HUES6 (cell line): ENCODE data around the gene MRPS6.

Experiments
- H3K27ac ChIP-seq: 2 replicates; pipeline ENCODE4 v1.7.0; 2013; ENCODE audit warnings: low read depth, mild to moderate bottlenecking, low read length, inconsistent platforms
- H3K27me3 ChIP-seq: 2 replicates; pipeline ENCODE4 v1.6.1; 2013; ENCODE audit warnings: low read length; ENCODE audit not compliant: control insufficient read depth, insufficient read depth
- H3K36me3 ChIP-seq: 2 replicates; pipeline ENCODE4 v1.6.1; 2013; ENCODE audit warnings: low read length; ENCODE audit not compliant: control insufficient read depth, insufficient read depth
- H3K4me1 ChIP-seq: 2 replicates; pipeline ENCODE4 v1.6.1; 2013; ENCODE audit warnings: low read length; ENCODE audit not compliant: control insufficient read depth, insufficient read depth
- H3K4me3 ChIP-seq: 2 replicates; pipeline ENCODE4 v1.5.1; 2013; ENCODE audit warnings: low read depth, low read length
- H3K9ac ChIP-seq: one replicate; pipeline ENCODE4 v1.6.1; 2013; ENCODE audit warnings: mild to moderate bottlenecking, low read length
- H3K9me3 ChIP-seq: 2 replicates; pipeline ENCODE4 v1.6.1; 2013; ENCODE audit warnings: low read depth, low read length; ENCODE audit not compliant: control insufficient read depth, insufficient read depth

Gene MRPS6

GRCh38 chr21:34180826-34181359, 107.5 kb downstream of the MRPS6 start:
- no peaks in the 10 kb centered on the region for H3K36me3 ChIP-seq
- H3K27ac ChIP-seq: no peak overlapping the region
- peaks cover 15% of the 10 kb centered on the region; the same call in 1 of the 2 replicates for H3K27me3 ChIP-seq
- H3K4me1 ChIP-seq: peaks cover 32% of the 10 kb centered on the region
- no peak overlapping the region for H3K9ac ChIP-seq
- H3K4me3 ChIP-seq: no peak overlapping the region
- peaks cover 5% of the 10 kb centered on the region; the same call in 1 of the 2 replicates for H3K9me3 ChIP-seq

GRCh38 chr21:34181431-34182039, 108.2 kb downstream of the MRPS6 start:
- H3K9ac ChIP-seq: no peak overlapping the region

GRCh38 chr21:34182436-34182835, 109.1 kb downstream of the MRPS6 start:
- no peak overlapping the region for H3K27ac ChIP-seq
- no peak overlapping the region for H3K9ac ChIP-seq
- no peaks in the 10 kb centered on the region for H3K9me3 ChIP-seq
- no peak overlapping the region for H3K4me3 ChIP-seq
- H3K4me1 ChIP-seq: peaks cover 32% of the 10 kb centered on the region
- no peaks in the 10 kb centered on the region for H3K36me3 ChIP-seq
- H3K27me3 ChIP-seq: peaks cover 14% of the 10 kb centered on the region; the same call in 1 of the 2 replicates

More at GRCh38 chr21:34181431-34182039, 108.2 kb downstream of the MRPS6 start:
- no peak overlapping the region for H3K27ac ChIP-seq
- no peaks in the 10 kb centered on the region for H3K36me3 ChIP-seq
- peaks cover 32% of the 10 kb centered on the region for H3K4me1 ChIP-seq
- H3K4me3 ChIP-seq: no peak overlapping the region
- no peaks in the 10 kb centered on the region for H3K9me3 ChIP-seq
- peaks cover 15% of the 10 kb centered on the region; the same call in 1 of the 2 replicates for H3K27me3 ChIP-seq

- peaks cover 4% of the 10 kb centered on the region; the same call in 1 of the 2 replicates for H3K27me3 ChIP-seq
- H3K4me3 ChIP-seq: no peak overlapping the region
- peaks cover 28% of the 10 kb centered on the region for H3K4me1 ChIP-seq
- H3K27ac ChIP-seq: no peak overlapping the region
- no peaks in the 10 kb centered on the region for H3K36me3 ChIP-seq
- H3K9ac ChIP-seq: no peak overlapping the region
- H3K9me3 ChIP-seq: no peaks in the 10 kb centered on the region
These were observed 110.1 kb downstream of the MRPS6 start for GRCh38 chr21:34183331-34183928.

- Histone ChIP-seq H3K4me3 (no peak overlapping the region), H3K27me3 (no peaks in the 10 kb centered on the region), H3K36me3 (no peaks in the 10 kb centered on the region), H3K9ac (no peak overlapping the region), H3K4me1 (peaks cover 21% of the 10 kb centered on the region), H3K9me3 (no peaks in the 10 kb centered on the region), H3K27ac (no peak overlapping the region)
These were observed 110.9 kb downstream of the MRPS6 start for GRCh38 chr21:34184232-34184631.

GRCh38 chr21:34185026-34185750, 111.8 kb downstream of the MRPS6 start:
- Histone ChIP-seq H3K27ac (no peak overlapping the region), H3K4me3 (no peak overlapping the region), H3K27me3 (no peaks in the 10 kb centered on the region), H3K4me1 (peaks cover 15% of the 10 kb centered on the region), H3K9me3 (no peaks in the 10 kb centered on the region), H3K36me3 (no peaks in the 10 kb centered on the region), H3K9ac (no peak overlapping the region)

- no peaks in the 10 kb centered on the region for H3K9me3 ChIP-seq
- peaks cover 16% of the 10 kb centered on the region for H3K4me1 ChIP-seq
- H3K4me3 ChIP-seq: no peak overlapping the region
- no peak overlapping the region for H3K9ac ChIP-seq
- no peaks in the 10 kb centered on the region for H3K27me3 ChIP-seq
- H3K27ac ChIP-seq: no peak overlapping the region
- no peaks in the 10 kb centered on the region for H3K36me3 ChIP-seq
These were observed 112.8 kb downstream of the MRPS6 start for GRCh38 chr21:34186109-34186719.

GRCh38 chr21:34187935-34188334, 114.6 kb downstream of the MRPS6 start:
- Histone ChIP-seq H3K9ac (no peak overlapping the region), H3K27ac (no peak overlapping the region), H3K9me3 (no peaks in the 10 kb centered on the region), H3K27me3 (no peaks in the 10 kb centered on the region), H3K4me3 (no peak overlapping the region), H3K36me3 (no peaks in the 10 kb centered on the region), H3K4me1 (peaks cover 11% of the 10 kb centered on the region)

- Histone ChIP-seq H3K4me3 (no peak overlapping the region), H3K9ac (no peak overlapping the region), H3K36me3 (no peaks in the 10 kb centered on the region), H3K27me3 (no peaks in the 10 kb centered on the region), H3K27ac (no peak overlapping the region), H3K4me1 (peaks cover 17% of the 10 kb centered on the region), H3K9me3 (peaks cover 6% of the 10 kb centered on the region; the same call in 1 of the 2 replicates)
These were observed 116.1 kb downstream of the MRPS6 start for GRCh38 chr21:34189506-34189905.

- Histone ChIP-seq H3K36me3 (no peaks in the 10 kb centered on the region), H3K4me1 (peaks cover 24% of the 10 kb centered on the region), H3K9ac (no peak overlapping the region), H3K27ac (no peak overlapping the region), H3K9me3 (peaks cover 6% of the 10 kb centered on the region; the same call in 1 of the 2 replicates), H3K4me3 (no peak overlapping the region), H3K27me3 (no peaks in the 10 kb centered on the region)
These were observed 117.4 kb downstream of the MRPS6 start for GRCh38 chr21:34190576-34191321.
